Measurements from ENCODE around the gene DYRK1B.
"Not testable (repeated sequence)": the region's sequence is repeated elsewhere in the genome, so short reads cannot be mapped to it uniquely, and the experiment has no call there.

Gene DYRK1B

DNA sequence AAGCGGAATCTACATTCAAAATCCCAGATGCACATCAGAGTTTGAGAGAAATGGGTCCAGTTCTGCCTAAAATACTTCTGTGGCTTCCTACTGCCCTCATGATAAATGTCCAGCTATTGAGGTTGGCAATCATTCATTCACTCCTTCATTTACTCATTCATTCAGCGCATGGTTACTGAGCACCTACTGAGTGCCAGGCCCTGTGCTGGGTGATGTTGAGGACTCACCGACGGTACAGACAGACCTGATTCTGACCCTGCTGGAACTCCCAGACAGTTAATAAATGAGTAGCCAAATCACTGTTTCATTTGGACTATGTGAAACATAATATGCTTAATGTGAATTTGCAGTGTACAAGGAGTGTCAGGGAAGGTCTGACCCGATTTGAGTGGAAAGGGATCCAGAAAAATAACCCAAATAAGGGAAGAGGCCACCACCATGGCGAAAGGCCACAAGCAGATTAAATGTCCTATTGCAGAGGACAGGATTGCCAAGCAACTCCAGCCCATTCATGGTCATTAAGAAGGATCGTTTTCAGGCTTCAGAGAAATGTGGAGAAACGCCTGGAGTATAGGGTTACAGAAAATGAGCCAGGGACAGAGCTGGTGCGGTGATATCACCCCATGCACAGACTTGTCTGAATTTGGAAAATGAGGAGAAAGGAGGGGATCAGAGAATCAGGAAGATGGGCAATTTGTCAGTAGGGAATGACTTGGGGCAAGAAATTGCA lies 20.5 kb downstream of the DYRK1B start:
- no peak overlapping the region for H2BK5ac ChIP-seq (ENCODE audit: low read length)
- H3K27me3 ChIP-seq (ENCODE audit: insufficient read depth, low read length, poor library complexity), result no peaks in the 10 kb centered on the region
- no peak overlapping the region for H3K23ac ChIP-seq (ENCODE audit: low read length)
- no peak for DNase-seq
- no peaks in the 10 kb centered on the region for H3K36me3 ChIP-seq (ENCODE audit: control insufficient read depth, insufficient read depth, low read length)
- H2BK15ac ChIP-seq (replicated peaks; ENCODE audit: low read depth), result no peak overlapping the region
- no peak overlapping the region for H3K27ac ChIP-seq (ENCODE audit: low read depth, low read length)
- WGBS (ENCODE audit: extremely low coverage, insufficient coverage, low lambda C conversion rate), result no CpG with 5 or more reads among the region's 9 CpGs
- no peaks in the 10 kb centered on the region for H3K79me2 ChIP-seq (ENCODE audit: control insufficient read depth, insufficient read depth, low read length)
- H3K9ac ChIP-seq (ENCODE audit: low read length), result no peak overlapping the region
- no peak overlapping the region for H3K56ac ChIP-seq (ENCODE audit: low read length)
- no peak overlapping the region for H4K5ac ChIP-seq (ENCODE audit: low read length)
- no peak overlapping the region for H4K8ac ChIP-seq (ENCODE audit: low read depth, low read length)
- H3K4me2 ChIP-seq (ENCODE audit: low read length), result no peak overlapping the region
- H3K4me3 ChIP-seq (ENCODE audit: low read length), result no peak overlapping the region
- no peak overlapping the region for H2BK120ac ChIP-seq (ENCODE audit: low read depth, low read length)
- H3K4me1 ChIP-seq (ENCODE audit: control insufficient read depth, low read depth, low read length), result no peaks in the 10 kb centered on the region
- no peak overlapping the region for H2AK5ac ChIP-seq (ENCODE audit: low read length)
- H3K18ac ChIP-seq (ENCODE audit: low read length), result no peak overlapping the region
- H3K4ac ChIP-seq (ENCODE audit: low read depth, low read length), result no peak overlapping the region
- H3K79me1 ChIP-seq (ENCODE audit: low read length), result no peaks in the 10 kb centered on the region

DNA sequence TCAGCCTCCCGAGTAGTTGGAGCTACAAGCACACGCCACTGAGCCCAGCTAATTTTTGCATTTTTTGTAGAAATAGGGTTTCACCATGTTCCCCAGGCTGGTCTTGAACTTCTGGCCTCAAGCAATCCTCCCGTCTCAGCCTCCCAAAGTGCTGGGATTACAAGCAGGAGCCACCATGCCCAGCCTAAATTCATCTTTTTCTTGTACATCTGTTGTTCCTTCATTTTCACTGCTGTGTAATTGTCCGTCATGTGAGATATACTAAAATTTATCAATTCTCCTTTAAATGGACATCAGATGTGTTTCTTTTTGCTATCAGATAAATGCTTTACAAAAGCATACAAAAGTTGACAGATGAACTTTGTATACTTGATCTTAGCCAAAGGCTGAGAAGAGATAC lies 22.9 kb downstream of the DYRK1B start:
- no CpG with 5 or more reads among the region's 4 CpGs for WGBS (ENCODE audit: extremely low coverage, insufficient coverage, low lambda C conversion rate)
- Histone ChIP-seq H4K8ac (ENCODE audit: low read depth, low read length) (no peak overlapping the region), H2AK5ac (ENCODE audit: low read length) (no peak overlapping the region), H3K4me3 (ENCODE audit: low read length) (no peak overlapping the region), H2BK15ac (replicated peaks; ENCODE audit: low read depth) (no peak overlapping the region), H3K4me2 (ENCODE audit: low read length) (no peak overlapping the region), H4K5ac (ENCODE audit: low read length) (no peak overlapping the region), H3K36me3 (ENCODE audit: control insufficient read depth, insufficient read depth, low read length) (no peaks in the 10 kb centered on the region), H3K27ac (ENCODE audit: low read depth, low read length) (no peak overlapping the region), H3K9ac (ENCODE audit: low read length) (no peak overlapping the region), H3K79me1 (ENCODE audit: low read length) (no peaks in the 10 kb centered on the region), H2BK120ac (ENCODE audit: low read depth, low read length) (no peak overlapping the region), H3K23ac (ENCODE audit: low read length) (no peak overlapping the region), H3K4ac (ENCODE audit: low read depth, low read length) (no peak overlapping the region), H2BK5ac (ENCODE audit: low read length) (no peak overlapping the region), H3K79me2 (ENCODE audit: control insufficient read depth, insufficient read depth, low read length) (no peaks in the 10 kb centered on the region), H3K56ac (ENCODE audit: low read length) (no peak overlapping the region), H3K18ac (ENCODE audit: low read length) (no peak overlapping the region), H3K4me1 (ENCODE audit: control insufficient read depth, low read depth, low read length) (no peaks in the 10 kb centered on the region), H3K27me3 (ENCODE audit: insufficient read depth, low read length, poor library complexity) (no peaks in the 10 kb centered on the region)
- DNase-seq, result no peak

DNA sequence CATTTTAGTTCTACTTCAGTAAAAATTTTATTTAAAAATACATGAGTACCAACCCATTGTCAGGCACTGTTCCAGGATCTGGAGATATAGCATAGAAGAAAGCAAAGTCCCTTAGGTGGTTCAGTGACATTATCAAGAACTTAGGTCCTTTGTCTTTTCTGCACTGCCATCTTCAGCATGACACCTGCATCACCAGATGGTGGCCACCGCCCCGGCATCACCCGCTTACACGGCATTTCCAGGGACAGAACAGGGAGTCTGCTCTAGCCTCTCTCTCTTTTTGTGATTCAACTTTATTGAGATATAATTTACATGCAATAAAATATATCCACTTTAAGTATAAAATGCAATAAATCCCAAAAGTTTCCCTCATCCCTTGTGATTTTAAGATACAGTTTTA lies 23.5 kb downstream of the DYRK1B start:
- Histone ChIP-seq H4K5ac (ENCODE audit: low read length) (no peak overlapping the region), H3K36me3 (ENCODE audit: control insufficient read depth, insufficient read depth, low read length) (no peaks in the 10 kb centered on the region), H2BK15ac (replicated peaks; ENCODE audit: low read depth) (no peak overlapping the region), H3K4me3 (ENCODE audit: low read length) (no peak overlapping the region), H4K8ac (ENCODE audit: low read depth, low read length) (no peak overlapping the region), H3K4me1 (ENCODE audit: control insufficient read depth, low read depth, low read length) (no peaks in the 10 kb centered on the region), H3K27ac (ENCODE audit: low read depth, low read length) (no peak overlapping the region), H3K27me3 (ENCODE audit: insufficient read depth, low read length, poor library complexity) (no peaks in the 10 kb centered on the region), H3K56ac (ENCODE audit: low read length) (no peak overlapping the region), H3K18ac (ENCODE audit: low read length) (no peak overlapping the region), H3K9ac (ENCODE audit: low read length) (no peak overlapping the region), H3K23ac (ENCODE audit: low read length) (no peak overlapping the region), H2BK5ac (ENCODE audit: low read length) (no peak overlapping the region), H3K79me1 (ENCODE audit: low read length) (no peaks in the 10 kb centered on the region), H3K4me2 (ENCODE audit: low read length) (no peak overlapping the region), H3K79me2 (ENCODE audit: control insufficient read depth, insufficient read depth, low read length) (no peaks in the 10 kb centered on the region), H2AK5ac (ENCODE audit: low read length) (no peak overlapping the region), H2BK120ac (ENCODE audit: low read depth, low read length) (no peak overlapping the region), H3K4ac (ENCODE audit: low read depth, low read length) (no peak overlapping the region)
- DNase-seq, result no peak
- WGBS (ENCODE audit: extremely low coverage, insufficient coverage, low lambda C conversion rate), result no CpG with 5 or more reads among the region's 4 CpGs

DNA sequence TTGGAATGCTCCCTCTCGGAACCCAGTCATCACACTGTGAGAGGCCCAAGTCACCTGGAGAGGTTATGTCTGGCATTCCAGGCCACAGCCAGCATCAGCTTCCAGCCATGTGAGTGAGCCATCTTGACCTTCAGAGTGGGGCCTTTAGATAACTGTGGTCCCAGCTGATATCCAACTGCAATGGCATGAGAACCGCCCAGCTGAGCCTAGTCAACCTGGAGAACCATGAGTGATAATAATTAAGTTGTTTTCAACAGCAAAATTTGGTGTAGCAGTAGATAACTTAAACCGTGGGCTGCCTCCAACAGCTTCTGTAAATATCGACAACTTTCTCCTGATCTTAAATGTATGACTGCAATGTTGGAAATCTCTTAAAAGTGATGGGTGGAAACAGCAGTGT lies 24.6 kb downstream of the DYRK1B start:
- Histone ChIP-seq H2AK5ac (ENCODE audit: low read length) (no peak overlapping the region), H4K5ac (ENCODE audit: low read length) (no peak overlapping the region), H2BK15ac (replicated peaks; ENCODE audit: low read depth) (no peak overlapping the region), H4K8ac (ENCODE audit: low read depth, low read length) (no peak overlapping the region), H3K23ac (ENCODE audit: low read length) (no peak overlapping the region), H3K79me1 (ENCODE audit: low read length) (no peaks in the 10 kb centered on the region), H3K4ac (ENCODE audit: low read depth, low read length) (no peak overlapping the region), H2BK120ac (ENCODE audit: low read depth, low read length) (no peak overlapping the region), H3K56ac (ENCODE audit: low read length) (no peak overlapping the region), H3K4me2 (ENCODE audit: low read length) (no peak overlapping the region), H3K27ac (ENCODE audit: low read depth, low read length) (no peak overlapping the region), H3K4me3 (ENCODE audit: low read length) (no peak overlapping the region), H2BK5ac (ENCODE audit: low read length) (no peak overlapping the region), H3K9ac (ENCODE audit: low read length) (no peak overlapping the region), H3K36me3 (ENCODE audit: control insufficient read depth, insufficient read depth, low read length) (no peaks in the 10 kb centered on the region), H3K18ac (ENCODE audit: low read length) (no peak overlapping the region), H3K4me1 (ENCODE audit: control insufficient read depth, low read depth, low read length) (no peaks in the 10 kb centered on the region), H3K27me3 (ENCODE audit: insufficient read depth, low read length, poor library complexity) (no peaks in the 10 kb centered on the region), H3K79me2 (ENCODE audit: control insufficient read depth, insufficient read depth, low read length) (no peaks in the 10 kb centered on the region)
- no CpG with 5 or more reads among the region's 4 CpGs for WGBS (ENCODE audit: extremely low coverage, insufficient coverage, low lambda C conversion rate)
- no peak for DNase-seq

DNA sequence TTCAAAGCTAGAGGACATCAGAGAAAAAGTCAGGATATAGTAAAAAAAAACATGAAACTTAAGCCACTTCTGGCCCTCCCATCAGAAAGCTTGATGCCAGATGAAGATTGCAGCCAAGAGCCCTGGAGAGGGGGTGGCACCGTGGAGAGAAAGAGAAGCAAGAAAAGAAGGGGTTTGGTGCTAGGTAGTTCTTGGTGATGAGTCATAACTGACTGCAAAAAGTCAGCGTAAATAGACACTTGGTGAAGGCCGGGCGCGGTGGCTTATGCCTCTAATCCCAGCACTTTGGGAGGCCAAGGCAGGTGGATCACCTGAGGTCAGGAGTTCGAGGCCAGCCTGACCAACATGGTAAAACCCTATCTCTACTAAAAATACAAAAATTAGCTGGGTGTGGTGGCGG lies 25.3 kb downstream of the DYRK1B start:
- WGBS (ENCODE audit: extremely low coverage, insufficient coverage, low lambda C conversion rate), result no CpG with 5 or more reads among the region's 7 CpGs

DNA sequence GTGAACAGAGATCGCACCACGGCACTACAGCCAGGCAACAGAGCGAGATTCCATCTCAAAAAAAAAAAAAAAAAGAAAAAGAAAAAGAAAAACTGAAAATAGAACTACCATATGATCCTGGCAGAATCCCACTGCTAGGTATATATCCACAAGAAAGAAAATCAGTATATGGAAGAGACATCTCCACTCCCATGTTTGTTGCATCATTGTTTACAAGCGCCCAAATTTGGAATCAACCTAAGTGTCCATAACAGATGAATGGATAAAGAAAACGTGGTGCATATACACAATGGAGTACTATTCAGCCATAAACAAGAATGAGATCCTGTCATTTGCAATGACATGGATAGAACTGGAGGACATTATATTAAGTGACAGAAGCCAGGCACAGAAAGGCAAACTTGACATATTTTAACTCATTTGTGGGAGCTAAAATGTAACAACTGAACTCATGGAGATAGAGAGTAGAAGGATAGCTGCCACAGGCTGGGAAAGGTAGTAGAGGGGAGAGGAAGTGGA lies 26.1 kb downstream of the DYRK1B start:
- H2BK5ac ChIP-seq (ENCODE audit: low read length), result no peak overlapping the region
- H3K27me3 ChIP-seq (ENCODE audit: insufficient read depth, low read length, poor library complexity), result no peaks in the 10 kb centered on the region

More for the DNA sequence above, 25.3 kb downstream of the DYRK1B start:
- not testable (repeated sequence) for H4K5ac ChIP-seq (ENCODE audit: low read length); H2AK5ac ChIP-seq (ENCODE audit: low read length); H3K56ac ChIP-seq (ENCODE audit: low read length); H3K23ac ChIP-seq (ENCODE audit: low read length); H3K9ac ChIP-seq (ENCODE audit: low read length); H3K79me1 ChIP-seq (ENCODE audit: low read length); H4K8ac ChIP-seq (ENCODE audit: low read depth, low read length); H3K4me1 ChIP-seq (ENCODE audit: control insufficient read depth, low read depth, low read length); H3K4me2 ChIP-seq (ENCODE audit: low read length); H3K27ac ChIP-seq (ENCODE audit: low read depth, low read length); H2BK5ac ChIP-seq (ENCODE audit: low read length); H3K79me2 ChIP-seq (ENCODE audit: control insufficient read depth, insufficient read depth, low read length); DNase-seq; H3K36me3 ChIP-seq (ENCODE audit: control insufficient read depth, insufficient read depth, low read length); H2BK120ac ChIP-seq (ENCODE audit: low read depth, low read length); H2BK15ac ChIP-seq (replicated peaks; ENCODE audit: low read depth); H3K4ac ChIP-seq (ENCODE audit: low read depth, low read length); H3K18ac ChIP-seq (ENCODE audit: low read length); H3K27me3 ChIP-seq (ENCODE audit: insufficient read depth, low read length, poor library complexity); H3K4me3 ChIP-seq (ENCODE audit: low read length)

More for the DNA sequence above, 26.1 kb downstream of the DYRK1B start:
- H4K8ac ChIP-seq (ENCODE audit: low read depth, low read length), result no peak overlapping the region
- no CpG with 5 or more reads among the region's 5 CpGs for WGBS (ENCODE audit: extremely low coverage, insufficient coverage, low lambda C conversion rate)
- H3K36me3 ChIP-seq (ENCODE audit: control insufficient read depth, insufficient read depth, low read length), result no peaks in the 10 kb centered on the region
- H3K79me2 ChIP-seq (ENCODE audit: control insufficient read depth, insufficient read depth, low read length), result no peaks in the 10 kb centered on the region
- no peak overlapping the region for H3K4ac ChIP-seq (ENCODE audit: low read depth, low read length)
- no peak overlapping the region for H3K23ac ChIP-seq (ENCODE audit: low read length)
- no peaks in the 10 kb centered on the region for H3K4me1 ChIP-seq (ENCODE audit: control insufficient read depth, low read depth, low read length)
- H3K4me3 ChIP-seq (ENCODE audit: low read length), result no peak overlapping the region
- no peak overlapping the region for H3K56ac ChIP-seq (ENCODE audit: low read length)
- H3K4me2 ChIP-seq (ENCODE audit: low read length), result no peak overlapping the region
- no peak overlapping the region for H3K18ac ChIP-seq (ENCODE audit: low read length)
- H2BK15ac ChIP-seq (replicated peaks; ENCODE audit: low read depth), result no peak overlapping the region
- no peak overlapping the region for H4K5ac ChIP-seq (ENCODE audit: low read length)
- H2BK120ac ChIP-seq (ENCODE audit: low read depth, low read length), result no peak overlapping the region
- no peaks in the 10 kb centered on the region for H3K79me1 ChIP-seq (ENCODE audit: low read length)
- DNase-seq, result no peak
- no peak overlapping the region for H3K27ac ChIP-seq (ENCODE audit: low read depth, low read length)
- H2AK5ac ChIP-seq (ENCODE audit: low read length), result no peak overlapping the region
- H3K9ac ChIP-seq (ENCODE audit: low read length), result no peak overlapping the region

All from mesendoderm (in vitro differentiated cells).